NCI-H146 (cell line): Measurements from ENCODE around the gene GPR83.
"Not testable (repeated sequence)": the region's sequence is repeated elsewhere in the genome, so short reads cannot be mapped to it uniquely, and the experiment has no call there.

Experiments used
- DNase-seq: peaks from one replicate; lab custom pipeline; 2025; lab: John Stamatoyannopoulos, UW

The GPR83 gene

GRCh38 chr11:94400839-94401772 lies at the start of gene GPR83:
Gene GPR83, minus strand, starts transcription at chr11:94401419. Its CDS starts 172 bp downstream, at chr11:94401247.
- peak; percentile 61 for DNase-seq

- no peak for DNase-seq
Measured at GRCh38 chr11:94450048-94450447, 48.8 kb upstream of the GPR83 start.

GRCh38 chr11:94449437-94449836 lies 48.2 kb upstream of the GPR83 start:
- peak; percentile 5 for DNase-seq

- DNase-seq = no peak
Measured at GRCh38 chr11:94449029-94449428, 47.8 kb upstream of the GPR83 start.

GRCh38 chr11:94447149-94447548 lies 45.9 kb upstream of the GPR83 start:
- no peak for DNase-seq

- DNase-seq = no peak
Measured at GRCh38 chr11:94445641-94446040, 44.4 kb upstream of the GPR83 start.

GRCh38 chr11:94433049-94433448 lies 31.8 kb upstream of the GPR83 start:
- no peak for DNase-seq

GRCh38 chr11:94424662-94425061 lies 23.4 kb upstream of the GPR83 start:
- no peak for DNase-seq

GRCh38 chr11:94424011-94424410 lies 22.8 kb upstream of the GPR83 start:
- DNase-seq = no peak

GRCh38 chr11:94423507-94423906 lies 22.3 kb upstream of the GPR83 start:
- no peak for DNase-seq

- DNase-seq = no peak
Measured at GRCh38 chr11:94418123-94418765, 17.0 kb upstream of the GPR83 start.

GRCh38 chr11:94417386-94417987 lies 16.3 kb upstream of the GPR83 start:
- no peak for DNase-seq

GRCh38 chr11:94405062-94405833 lies 4.0 kb upstream of the GPR83 start:
- DNase-seq = no peak

- no peak for DNase-seq
Measured at GRCh38 chr11:94402355-94402754, 1.1 kb upstream of the GPR83 start.

- DNase-seq = no peak
Measured at GRCh38 chr11:94401773-94402265, 600 bp upstream of the GPR83 start.

GRCh38 chr11:94400457-94400838 lies 771 bp downstream of the GPR83 start:
- DNase-seq = no peak

GRCh38 chr11:94400050-94400449 lies 1.2 kb downstream of the GPR83 start:
- peak; percentile 60 for DNase-seq

- DNase-seq = no peak
Measured at GRCh38 chr11:94398101-94398500, 3.1 kb downstream of the GPR83 start.

GRCh38 chr11:94396282-94396681 lies 4.9 kb downstream of the GPR83 start:
- DNase-seq = no peak

- DNase-seq = not testable (repeated sequence)
Measured at GRCh38 chr11:94391937-94392336, 9.3 kb downstream of the GPR83 start.

GRCh38 chr11:94379613-94380012 lies 21.6 kb downstream of the GPR83 start:
- DNase-seq = no peak

- no peak for DNase-seq
Measured at GRCh38 chr11:94376841-94377240, 24.4 kb downstream of the GPR83 start.
